Transverse colon (tissue), 3 donors: Measurements from ENCODE around the gene RASAL1.

Experiments
- CTCF ChIP-seq, 5 experiments: fragments of 200-600 bp in 3 of 5; fragments of 450-650 bp in 2 of 5; sonication (generic) in 3 of 5; IDR thresholded peaks; 1 replicate in 2 of 5; 2 replicates in 3 of 5; pipeline ENCODE4 v1.5.1; 2016 to 2017; ENCODE audit warnings: antibody characterized with exemption in 5 of 5, inconsistent platforms in 3 of 5, mild to moderate bottlenecking in 2 of 5, moderate library complexity in 1 of 5
- EP300 ChIP-seq: sonication (generic); formaldehyde crosslinking; IDR thresholded peaks from one replicate; pipeline ENCODE4 v1.6.1; 2017; ENCODE audit warnings: antibody characterized with exemption, low read depth
- POLR2A ChIP-seq: fragments of 450-650 bp; IDR thresholded peaks from one replicate; pipeline ENCODE4 v1.6.1; 2016; ENCODE audit warnings: antibody characterized with exemption, mild to moderate bottlenecking, moderate library complexity

GRCh38 chr12:113062502-113063395 lies 72.8 kb downstream of the RASAL1 start:
- TF ChIP-seq POLR2A (no peak), EP300 (no peak), CTCF (IDR thresholded peaks at IDR 0.05) (no peak)
